ENCODE measurements around the gene NANOS1. TPM values are rescaled to one million over a fixed set of nuclear protein-coding genes. Genes with fewer than 3 reads are reported as not detected.

Gene NANOS1
- polyA plus RNA-seq, 3 donors: 0.04 TPM; not detected in 2

GRCh38 chr10:118982366-118982765, 47.1 kb upstream of the NANOS1 start:
- Mint-ChIP-seq H3K4me3 (no peak overlapping the region), H3K4me1 (peaks cover 3% of the 10 kb centered on the region), H3K9me3 (peaks cover 10 to 23% (median 19%) of the 10 kb centered on the region in 7 donors), H3K27me3 (ENCODE audit: low read depth in 3 of 3) (peaks cover 3 to 8% (median 4%) of the 10 kb centered on the region in 3 donors), H3K27ac (no peak overlapping the region), H3K36me3 (no peaks in the 10 kb centered on the region)
- Histone ChIP-seq H3K4me2 (replicated peaks; ENCODE audit: extremely low read depth, low read length, poor library complexity, severe bottlenecking) (no peak overlapping the region), H3K9ac (ENCODE audit: insufficient read depth, low read length, poor library complexity, severe bottlenecking) (no peak overlapping the region), H4K20me1 (ENCODE audit: insufficient read depth, low read length) (no peaks in the 10 kb centered on the region), H2AFZ (ENCODE audit: insufficient read depth, low read depth, low read length, poor library complexity, severe bottlenecking) (no peak overlapping the region), H3K79me2 (ENCODE audit: insufficient read depth, low read length) (no peaks in the 10 kb centered on the region), H3K27ac (ENCODE audit: low read depth in 1 of 2, low read length in 2 of 2) (no peak overlapping the region), H3K9me3 (replicated peaks in 1 of 2; ENCODE audit: control insufficient read depth in 1 of 2, insufficient read depth in 1 of 2, low read length in 2 of 2) (peaks cover 5 to 10% of the 10 kb centered on the region in 2 donors), H3K27me3 (ENCODE audit: control insufficient read depth in 2 of 2, insufficient read depth in 2 of 2, low read length in 2 of 2) (no peaks in the 10 kb centered on the region), H3K36me3 (replicated peaks in 1 of 2; ENCODE audit: control insufficient read depth in 1 of 2, insufficient read depth in 2 of 2, low read length in 2 of 2) (no peaks in the 10 kb centered on the region), H3K4me1 (ENCODE audit: control insufficient read depth in 1 of 2, insufficient read depth in 2 of 2, low read length in 2 of 2) (no peaks in the 10 kb centered on the region), H3K4me3 (replicated peaks in 1 of 3; ENCODE audit: low read depth in 2 of 3, low read length in 3 of 3) (no peak overlapping the region)
- intact Hi-C loops (cut with micrococcal nuclease): no loop called here
- no peak for DNase-seq
- WGBS (ENCODE audit: insufficient coverage): 100% methylated on average over 2 of the region's 4 CpGs
- TF ChIP-seq, protein P1, sequence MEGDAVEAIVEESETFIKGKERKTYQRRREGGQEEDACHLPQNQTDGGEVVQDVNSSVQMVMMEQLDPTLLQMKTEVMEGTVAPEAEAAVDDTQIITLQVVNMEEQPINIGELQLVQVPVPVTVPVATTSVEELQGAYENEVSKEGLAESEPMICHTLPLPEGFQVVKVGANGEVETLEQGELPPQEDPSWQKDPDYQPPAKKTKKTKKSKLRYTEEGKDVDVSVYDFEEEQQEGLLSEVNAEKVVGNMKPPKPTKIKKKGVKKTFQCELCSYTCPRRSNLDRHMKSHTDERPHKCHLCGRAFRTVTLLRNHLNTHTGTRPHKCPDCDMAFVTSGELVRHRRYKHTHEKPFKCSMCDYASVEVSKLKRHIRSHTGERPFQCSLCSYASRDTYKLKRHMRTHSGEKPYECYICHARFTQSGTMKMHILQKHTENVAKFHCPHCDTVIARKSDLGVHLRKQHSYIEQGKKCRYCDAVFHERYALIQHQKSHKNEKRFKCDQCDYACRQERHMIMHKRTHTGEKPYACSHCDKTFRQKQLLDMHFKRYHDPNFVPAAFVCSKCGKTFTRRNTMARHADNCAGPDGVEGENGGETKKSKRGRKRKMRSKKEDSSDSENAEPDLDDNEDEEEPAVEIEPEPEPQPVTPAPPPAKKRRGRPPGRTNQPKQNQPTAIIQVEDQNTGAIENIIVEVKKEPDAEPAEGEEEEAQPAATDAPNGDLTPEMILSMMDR (IDR thresholded peaks at IDR 0.05): no peak

DNA sequence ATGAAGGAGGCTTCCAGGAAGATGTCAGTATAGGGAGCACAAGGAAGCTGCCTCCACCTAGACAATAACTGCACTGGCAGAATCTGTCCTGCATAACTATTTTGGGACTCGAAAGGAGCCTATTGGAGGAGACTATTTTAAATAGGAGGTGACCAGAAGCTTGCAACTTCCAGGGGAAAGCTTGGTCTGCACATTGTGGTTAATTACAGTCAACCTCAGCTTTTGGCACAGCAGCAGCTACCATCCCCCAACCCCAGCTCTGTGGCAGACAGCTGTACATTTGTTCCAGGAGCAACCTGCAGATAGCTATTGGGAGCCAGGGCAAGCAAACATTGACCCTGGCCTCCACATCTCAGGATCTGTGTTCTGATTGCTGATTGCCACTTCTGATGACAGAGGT, 46.3 kb upstream of the NANOS1 start:
- DNase-seq: no peak
- peaks cover 10 to 23% (median 19%) of the 10 kb centered on the region in 7 donors for H3K9me3 Mint-ChIP-seq
- no peaks in the 10 kb centered on the region for H3K36me3 Mint-ChIP-seq
- H3K27ac Mint-ChIP-seq: no peak overlapping the region
- Histone ChIP-seq H3K4me1 (ENCODE audit: control insufficient read depth in 1 of 2, insufficient read depth in 2 of 2, low read length in 2 of 2) (no peaks in the 10 kb centered on the region), H4K20me1 (ENCODE audit: insufficient read depth, low read length) (no peaks in the 10 kb centered on the region), H3K4me3 (replicated peaks in 1 of 3; ENCODE audit: low read depth in 2 of 3, low read length in 3 of 3) (no peak overlapping the region), H3K27me3 (ENCODE audit: control insufficient read depth in 2 of 2, insufficient read depth in 2 of 2, low read length in 2 of 2) (no peaks in the 10 kb centered on the region), H3K9ac (ENCODE audit: insufficient read depth, low read length, poor library complexity, severe bottlenecking) (no peak overlapping the region), H2AFZ (ENCODE audit: insufficient read depth, low read depth, low read length, poor library complexity, severe bottlenecking) (no peak overlapping the region), H3K36me3 (replicated peaks in 1 of 2; ENCODE audit: control insufficient read depth in 1 of 2, insufficient read depth in 2 of 2, low read length in 2 of 2) (no peaks in the 10 kb centered on the region), H3K27ac (ENCODE audit: low read depth in 1 of 2, low read length in 2 of 2) (no peak overlapping the region), H3K9me3 (replicated peaks in 1 of 2; ENCODE audit: control insufficient read depth in 1 of 2, insufficient read depth in 1 of 2, low read length in 2 of 2) (peaks cover 5 to 10% of the 10 kb centered on the region in 2 donors), H3K79me2 (ENCODE audit: insufficient read depth, low read length) (no peaks in the 10 kb centered on the region), H3K4me2 (replicated peaks; ENCODE audit: extremely low read depth, low read length, poor library complexity, severe bottlenecking) (no peak overlapping the region)
- no CpG with 5 or more reads among the region's 1 CpG for WGBS (ENCODE audit: insufficient coverage)
- TF ChIP-seq, protein P1 (IDR thresholded peaks at IDR 0.05): no peak
- intact Hi-C loops (cut with micrococcal nuclease): no loop called here
- peaks cover 3 to 10% (median 8%) of the 10 kb centered on the region in 3 donors for H3K27me3 Mint-ChIP-seq (ENCODE audit: low read depth in 3 of 3)
- peaks cover 3% of the 10 kb centered on the region for H3K4me1 Mint-ChIP-seq
- no peak overlapping the region for H3K4me3 Mint-ChIP-seq
